SK-N-SH (cell line): ENCODE measurements around the gene PRICKLE4. TPM values are rescaled to one million over a fixed set of nuclear protein-coding genes. Genes with fewer than 3 reads are reported as not detected.

Experiments used
- CTCF ChIA-PET: fragments of 300-600, 350-600 bp; formaldehyde crosslinking; extraction: SDS; loops from one replicate; lab custom pipeline; 2021; lab: Yijun Ruan, JAX
- POLR2A ChIA-PET: fragments of 350-600 bp; sonication (Branson Sonifier 250); formaldehyde crosslinking; extraction: SDS; loops from one replicate; lab custom pipeline; 2020; ENCODE audit warnings: antibody characterized with exemption, inconsistent platforms; lab: Yijun Ruan, JAX
- DNase-seq: peaks from one replicate; pipeline ENCODE4 v3.0.0; 2012
- H2AFZ ChIP-seq: fragments of 200-600 bp; sonication (generic); 2 replicates; pipeline ENCODE4 v1.8.1; 2016; ENCODE audit warnings: antibody characterized with exemption, mild to moderate bottlenecking, low read depth
- H3F3A ChIP-seq: fragments of 200-600 bp; sonication (generic); replicated peaks from 2 replicates; pipeline ENCODE3; 2016; ENCODE audit warnings: antibody characterized with exemption, mild to moderate bottlenecking; ENCODE audit not compliant: insufficient read depth
- H3K27ac ChIP-seq, 2 experiments: fragments of 200-500 bp in 1 of 2; fragments of 200-600 bp in 1 of 2; sonication (Bioruptor generic) in 1 of 2; sonication (generic), shearing (Covaris generic) in 1 of 2; 2 replicates each; pipeline versions ENCODE4 v1.5.1 to v1.6.1; 2014 to 2016; ENCODE audit warnings: low read depth in 2 of 2, inconsistent platforms in 1 of 2, low read length in 1 of 2, mild to moderate bottlenecking in 1 of 2, mixed read lengths in 1 of 2
- H3K27me3 ChIP-seq: fragments of 200-600 bp; sonication (generic), shearing (Covaris generic); 2 replicates; pipeline ENCODE4 v1.6.1; 2016; ENCODE audit warnings: mixed run types; ENCODE audit not compliant: insufficient read depth
- H3K36me3 ChIP-seq, 2 experiments: fragments of 200-500 bp in 1 of 2; fragments of 200-600 bp in 1 of 2; sonication (Bioruptor generic) in 1 of 2; sonication (generic) in 1 of 2; replicated peaks in 1 of 2; 2 replicates each; pipeline versions ENCODE3 to v1.5.1; 2014 to 2016; ENCODE audit warnings: low read length in 1 of 2, mild to moderate bottlenecking in 1 of 2; ENCODE audit not compliant: insufficient read depth in 2 of 2, control insufficient read depth in 1 of 2
- H3K4me1 ChIP-seq, 2 experiments: fragments of 200-500 bp in 1 of 2; fragments of 200-600 bp in 1 of 2; sonication (Bioruptor generic) in 1 of 2; sonication (generic), shearing (Covaris generic) in 1 of 2; 2 replicates each; pipeline versions ENCODE4 v1.5.1 to v1.6.1; 2014 to 2016; ENCODE audit warnings: low read depth in 1 of 2, low read length in 1 of 2, mixed run types in 1 of 2; ENCODE audit not compliant: insufficient read depth in 2 of 2, control insufficient read depth in 1 of 2
- H3K4me2 ChIP-seq: fragments of 200-600 bp; sonication (generic), shearing (Covaris generic); 2 replicates; pipeline ENCODE4 v1.6.1; 2017; ENCODE audit warnings: mixed run types
- H3K4me3 ChIP-seq, 2 experiments: fragments of 200-500 bp in 1 of 2; fragments of 200-600 bp in 1 of 2; sonication (Bioruptor generic) in 1 of 2; sonication (generic), shearing (Covaris generic) in 1 of 2; 2 replicates each; pipeline versions ENCODE4 v1.5.1 to v1.8.1; 2014 to 2016; ENCODE audit warnings: low read depth in 2 of 2, inconsistent platforms in 1 of 2, low read length in 1 of 2, mild to moderate bottlenecking in 1 of 2, mixed read lengths in 1 of 2, moderate library complexity in 1 of 2
- H3K79me2 ChIP-seq: fragments of 200-600 bp; sonication (generic); 2 replicates; pipeline ENCODE4 v1.8.1; 2017; ENCODE audit warnings: mild to moderate bottlenecking; ENCODE audit not compliant: insufficient read depth
- H3K9ac ChIP-seq: fragments of 200-600 bp; sonication (generic); 2 replicates; pipeline ENCODE4 v1.6.1; 2017; ENCODE audit warnings: mixed run types
- H3K9me2 ChIP-seq: fragments of 200-600 bp; sonication (generic); 2 replicates; pipeline ENCODE4 v1.6.1; 2017; ENCODE audit warnings: mixed run types
- H3K9me3 ChIP-seq: fragments of 200-600 bp; sonication (generic); 2 replicates; pipeline ENCODE4 v1.6.1; 2017; ENCODE audit warnings: mixed run types, mild to moderate bottlenecking, moderate library complexity
- H4K20me1 ChIP-seq: fragments of 200-600 bp; sonication (generic); 2 replicates; pipeline ENCODE4 v1.6.1; 2017; ENCODE audit warnings: mild to moderate bottlenecking, mixed run types; ENCODE audit not compliant: insufficient read depth
- FOSL2 ChIP-seq: IDR thresholded peaks from 2 replicates; pipeline ENCODE4 v1.4.0; 2012; ENCODE audit warnings: low read depth, mild to moderate bottlenecking, moderate library complexity, borderline replicate concordance
- JUND ChIP-seq: IDR thresholded peaks from 2 replicates; pipeline ENCODE4 v1.4.0; 2012
- NRF1 ChIP-seq: IDR thresholded peaks from 2 replicates; pipeline ENCODE4 v1.6.1; 2012; ENCODE audit warnings: low read depth, mild to moderate bottlenecking, low read length
- PBX3 ChIP-seq: IDR thresholded peaks from 2 replicates; pipeline ENCODE4; 2012
- TCF12 ChIP-seq: IDR thresholded peaks from 2 replicates; pipeline ENCODE4 v1.4.0; 2012
- WGBS: methylation state at CpG from one replicate; pipeline ENCODE4 v1.1.6; 2017; ENCODE audit warnings: low lambda C conversion rate; 5-methylcytosine and 5-hydroxymethylcytosine counted together
- polyA plus RNA-seq, 3 experiments: library from polyadenylated mRNA; depleted of rRNA; stranded (reverse); fragments of >200 nt; gene quantifications; 2 replicates each; pipeline ENCODE4 v1.2.3, GENCODE V29; 2012

PRICKLE4 gene
- polyA plus RNA-seq, 1 of the 3 experiments (the other 2 are of a cell fraction): 3.9 TPM

GRCh38 chr6:41824571-41825569 is 44.3 kb downstream of the PRICKLE4 start:
- WGBS: 79% methylated on average over 13 of the region's 13 CpGs
- TF ChIP-seq JUND: peak; percentile 20; the same call in 1 of the 2 replicates
- TF ChIP-seq PBX3: no peak
- peak; percentile 9; the same call in 1 of the 2 replicates for TF ChIP-seq FOSL2
- TF ChIP-seq TCF12: peak; percentile 66
- CTCF ChIA-PET: interaction anchor here (0.9 kb wide), 1 partner anchor 23 kb away, joined by 3 read pairs; no protein-coding TSS in a partner anchor
- H3K27ac ChIP-seq: peak overlapping the region in 1 of 2 experiments; percentile 27; a peak in 2 of 4 replicates
- H3K9me3 ChIP-seq: no peaks in the 10 kb centered on the region
- H3K36me3 ChIP-seq: peaks cover 0 to 5% of the 10 kb centered on the region in 2 experiments
- H3K4me1 ChIP-seq: peaks cover 0 to 7% of the 10 kb centered on the region in 2 experiments; a peak in 1 of 4 replicates
- no peak overlapping the region for H3K9ac ChIP-seq
- 0 out of 2 replicates have a peak overlapping the region, but pooled peaks have one; percentile 6 for H3K4me2 ChIP-seq
- no peaks in the 10 kb centered on the region for H4K20me1 ChIP-seq
- no peak overlapping the region for H3K4me3 ChIP-seq
- POLR2A ChIA-PET: no interaction called here
- H2AFZ ChIP-seq: no peak overlapping the region
- H3K9me2 ChIP-seq: no peaks in the 10 kb centered on the region; the same call in 1 of the 2 replicates
- H3K27me3 ChIP-seq: no peaks in the 10 kb centered on the region
- no peaks in the 10 kb centered on the region for H3K79me2 ChIP-seq
- H3F3A ChIP-seq: peaks cover 7% of the 10 kb centered on the region
- no peak for DNase-seq

- WGBS: 95% methylated on average over 2 of the region's 2 CpGs
- peaks cover 0 to 5% of the 10 kb centered on the region in 2 experiments for H3K36me3 ChIP-seq
- DNase-seq: no peak
- no peaks in the 10 kb centered on the region for H3K79me2 ChIP-seq
- H3K27me3 ChIP-seq: no peaks in the 10 kb centered on the region
- H3K9me3 ChIP-seq: no peaks in the 10 kb centered on the region
- H3K4me1 ChIP-seq: peaks cover 0 to 7% of the 10 kb centered on the region in 2 experiments; a peak in 1 of 4 replicates
- H3K4me2 ChIP-seq: no peak overlapping the region
- H3K9me2 ChIP-seq: no peaks in the 10 kb centered on the region; the same call in 1 of the 2 replicates
- POLR2A ChIA-PET: no interaction called here
- no peak overlapping the region for H3K9ac ChIP-seq
- no peak overlapping the region for H3K4me3 ChIP-seq
- no peaks in the 10 kb centered on the region for H4K20me1 ChIP-seq
- CTCF ChIA-PET: interaction anchor here (1.2 kb wide), 1 partner anchor 11 kb away, joined by 3 read pairs; no protein-coding TSS in a partner anchor
- TF ChIP-seq PBX3 (no peak), NRF1 (no peak)
- H3K27ac ChIP-seq: no peak overlapping the region
- H3F3A ChIP-seq: peaks cover 7% of the 10 kb centered on the region
- H2AFZ ChIP-seq: no peak overlapping the region
These were observed 45.9 kb downstream of the PRICKLE4 start for GRCh38 chr6:41826343-41827022.
